CD4-positive, alpha-beta memory T cell (primary cell): ENCODE measurements around the gene GSAP. TPM values are rescaled to one million over a fixed set of nuclear protein-coding genes. Genes with fewer than 3 reads are reported as not detected.

Experiments
- CTCF ChIA-PET: fragments of 350-600 bp; sonication (Branson Sonifier 250); formaldehyde crosslinking; loops from one replicate; lab custom pipeline; 2021; ENCODE audit warnings: inconsistent platforms; ENCODE audit not compliant: partially characterized antibody; lab: Charles Lee
- POLR2A ChIA-PET: fragments of 350-600 bp; sonication (Branson Sonifier 250); formaldehyde crosslinking; loops from one replicate; lab custom pipeline; 2021; ENCODE audit not compliant: partially characterized antibody; lab: Charles Lee
- DNase-seq, 5 donors: peaks; one replicate each; pipeline versions ENCODE4 v3.0.0 to v3.0.0-alpha.2; 2020 to 2022; ENCODE audit warnings: mixed read lengths in 1 of 5
- H3K27ac ChIP-seq: one replicate; pipeline ENCODE4 v1.7.0; 2013; ENCODE audit warnings: low read depth, low read length
- H3K27me3 ChIP-seq: 2 replicates; pipeline ENCODE4 v1.7.0; 2013; ENCODE audit warnings: mild to moderate bottlenecking, low read length, moderate library complexity; ENCODE audit not compliant: insufficient read depth
- H3K36me3 ChIP-seq: 2 replicates; pipeline ENCODE4 v1.7.0; 2013; ENCODE audit warnings: mild to moderate bottlenecking, low read length, moderate library complexity; ENCODE audit not compliant: insufficient read depth
- H3K4me1 ChIP-seq: 2 replicates; pipeline ENCODE4 v1.7.0; 2013; ENCODE audit warnings: mild to moderate bottlenecking, low read length, moderate library complexity; ENCODE audit not compliant: insufficient read depth
- H3K4me3 ChIP-seq, 2 donors: one replicate each; pipeline ENCODE4 v1.7.0; 2013; ENCODE audit warnings: low read length in 2 of 2, mild to moderate bottlenecking in 1 of 2
- H3K9me3 ChIP-seq, 2 donors: one replicate each; pipeline ENCODE4 v1.7.0; 2013; ENCODE audit warnings: low read length in 2 of 2, control low read depth in 1 of 2; ENCODE audit not compliant: control insufficient read depth in 1 of 2
- H3K27ac Mint-ChIP-seq, 7 donors: one replicate each; pipeline ENCODE4 v1.8.0; 2020 to 2021; ENCODE audit warnings: mixed read lengths in 7 of 7, mild to moderate bottlenecking in 6 of 7, inconsistent platforms in 3 of 7, moderate library complexity in 3 of 7
- H3K27me3 Mint-ChIP-seq, 2 donors: one replicate each; pipeline ENCODE4 v1.8.0; 2020 to 2021; ENCODE audit warnings: mixed read lengths in 2 of 2
- H3K36me3 Mint-ChIP-seq, 2 donors: one replicate each; pipeline ENCODE4 v1.8.0; 2020 to 2021; ENCODE audit warnings: mixed read lengths in 2 of 2, inconsistent platforms in 1 of 2, mild to moderate bottlenecking in 1 of 2
- H3K4me1 Mint-ChIP-seq, 4 donors: one replicate each; pipeline ENCODE4 v1.8.0; 2020 to 2021; ENCODE audit warnings: mixed read lengths in 4 of 4, mild to moderate bottlenecking in 1 of 4
- H3K4me3 Mint-ChIP-seq, 8 donors: one replicate each; pipeline ENCODE4 v1.8.0; 2020 to 2021; ENCODE audit warnings: mixed read lengths in 8 of 8, mild to moderate bottlenecking in 7 of 8, moderate library complexity in 6 of 8, inconsistent platforms in 3 of 8
- H3K9me3 Mint-ChIP-seq, 8 donors: one replicate each; pipeline ENCODE4 v1.8.0; 2020 to 2021; ENCODE audit warnings: mixed read lengths in 8 of 8, mild to moderate bottlenecking in 5 of 8, inconsistent platforms in 3 of 8, moderate library complexity in 1 of 8
- intact Hi-C: fragments of 100-400 bp; cut with micrococcal nuclease; formaldehyde crosslinking; loops from one replicate; pipeline ENCODE4 v1.15.1; 2023
- polyA plus RNA-seq, 2 donors: library from polyadenylated mRNA; unstranded; fragments of 300-500 nt; fragmentation: Illumina TruSeq; gene quantifications; one replicate each; pipeline ENCODE4 v1.2.3, GENCODE V29; 2021
- total RNA-seq, 2 experiments: library from RNA; stranded (reverse); gene quantifications; one replicate each; pipeline ENCODE4 v1.2.3, GENCODE V29; 2021

GSAP gene
- total and polyA plus RNA-seq, 4 experiments from 2014 or later = 9.4 to 22.0 (median 16.5) TPM

- CTCF ChIA-PET = interaction anchor here (1.2 kb wide), 1 partner anchor 12 kb away, joined by 5 read pairs; no protein-coding TSS in a partner anchor
- Mint-ChIP-seq H3K27me3 (peaks cover 0 to 4% of the 10 kb centered on the region in 2 donors), H3K36me3 (no peaks in the 10 kb centered on the region), H3K27ac (no peak overlapping the region), H3K9me3 (no peaks in the 10 kb centered on the region), H3K4me1 (peaks cover 0 to 2% (median 0%) of the 10 kb centered on the region in 4 donors), H3K4me3 (no peak overlapping the region)
- peaks cover 3% of the 10 kb centered on the region for H3K27me3 ChIP-seq
- no peaks in the 10 kb centered on the region for H3K9me3 ChIP-seq
- H3K4me1 ChIP-seq = no peaks in the 10 kb centered on the region
- no peaks in the 10 kb centered on the region for H3K36me3 ChIP-seq
- DNase-seq = no peak
- no peak overlapping the region for H3K4me3 ChIP-seq
- POLR2A ChIA-PET = interaction anchor here (1.1 kb wide), 1 partner anchor 24 kb away, joined by 3 read pairs; the partner anchor contains the start of gene GSAP
- H3K27ac ChIP-seq = no peak overlapping the region
- intact Hi-C loops = no loop called here
Observed at GRCh38 chr7:77439572-77439971, 23.4 kb upstream of the GSAP start.

- Histone ChIP-seq H3K27ac (no peak overlapping the region), H3K4me3 (no peak overlapping the region), H3K36me3 (no peaks in the 10 kb centered on the region), H3K4me1 (no peaks in the 10 kb centered on the region), H3K9me3 (no peaks in the 10 kb centered on the region), H3K27me3 (peaks cover 3% of the 10 kb centered on the region)
- H3K4me3 Mint-ChIP-seq = no peak overlapping the region
- peaks cover 0 to 6% of the 10 kb centered on the region in 2 donors for H3K27me3 Mint-ChIP-seq
- H3K4me1 Mint-ChIP-seq = peaks cover 0 to 2% (median 0%) of the 10 kb centered on the region in 4 donors
- H3K36me3 Mint-ChIP-seq = no peaks in the 10 kb centered on the region
- no peak for DNase-seq
- H3K27ac Mint-ChIP-seq = no peak overlapping the region
- POLR2A ChIA-PET = no interaction called here
- H3K9me3 Mint-ChIP-seq = no peaks in the 10 kb centered on the region
- CTCF ChIA-PET = no interaction called here
- intact Hi-C loops = no loop called here
Observed at GRCh38 chr7:77438131-77438530, 22.0 kb upstream of the GSAP start.

GRCh38 chr7:77434570-77435275 is 18.6 kb upstream of the GSAP start:
- H3K4me3 Mint-ChIP-seq = no peak overlapping the region
- Histone ChIP-seq H3K36me3 (no peaks in the 10 kb centered on the region), H3K27ac (no peak overlapping the region), H3K27me3 (peaks cover 3% of the 10 kb centered on the region), H3K9me3 (no peaks in the 10 kb centered on the region), H3K4me1 (no peaks in the 10 kb centered on the region), H3K4me3 (no peak overlapping the region)
- CTCF ChIA-PET = no interaction called here
- H3K36me3 Mint-ChIP-seq = no peaks in the 10 kb centered on the region
- no peaks in the 10 kb centered on the region for H3K9me3 Mint-ChIP-seq
- peaks cover 0 to 2% (median 0%) of the 10 kb centered on the region in 4 donors for H3K4me1 Mint-ChIP-seq
- peaks cover 0 to 6% of the 10 kb centered on the region in 2 donors for H3K27me3 Mint-ChIP-seq
- DNase-seq = no peak
- POLR2A ChIA-PET = no interaction called here
- intact Hi-C loops = no loop called here
- H3K27ac Mint-ChIP-seq = no peak overlapping the region

GRCh38 chr7:77433901-77434300 is 17.8 kb upstream of the GSAP start:
- H3K36me3 Mint-ChIP-seq = no peaks in the 10 kb centered on the region
- Histone ChIP-seq H3K4me1 (peaks cover 2% of the 10 kb centered on the region), H3K36me3 (no peaks in the 10 kb centered on the region), H3K9me3 (no peaks in the 10 kb centered on the region), H3K4me3 (no peak overlapping the region), H3K27ac (no peak overlapping the region), H3K27me3 (no peaks in the 10 kb centered on the region)
- H3K9me3 Mint-ChIP-seq = no peaks in the 10 kb centered on the region
- ChIA-PET CTCF (no interaction called here), POLR2A (no interaction called here)
- H3K27me3 Mint-ChIP-seq = peaks cover 0 to 3% of the 10 kb centered on the region in 2 donors
- peaks cover 0 to 7% (median 5%) of the 10 kb centered on the region in 4 donors for H3K4me1 Mint-ChIP-seq
- no peak for DNase-seq
- intact Hi-C loops = no loop called here
- H3K27ac Mint-ChIP-seq = no peak overlapping the region
- no peak overlapping the region for H3K4me3 Mint-ChIP-seq

GRCh38 chr7:77430927-77431326 is 14.8 kb upstream of the GSAP start:
- Mint-ChIP-seq H3K36me3 (no peaks in the 10 kb centered on the region), H3K27me3 (peaks cover 0 to 3% of the 10 kb centered on the region in 2 donors), H3K9me3 (no peaks in the 10 kb centered on the region), H3K4me1 (peaks cover 9 to 22% (median 19%) of the 10 kb centered on the region in 4 donors), H3K4me3 (no peak overlapping the region), H3K27ac (no peak overlapping the region)
- no peaks in the 10 kb centered on the region for H3K27me3 ChIP-seq
- no peak overlapping the region for H3K27ac ChIP-seq
- peaks cover 21% of the 10 kb centered on the region for H3K4me1 ChIP-seq
- ChIA-PET CTCF (no interaction called here), POLR2A (interaction anchor here (2.2 kb wide), 1 partner anchor 15 kb away, joined by 6 read pairs; the partner anchor contains the start of gene GSAP)
- H3K36me3 ChIP-seq = no peaks in the 10 kb centered on the region
- intact Hi-C loops = no loop called here
- DNase-seq = no peak
- no peak overlapping the region for H3K4me3 ChIP-seq
- H3K9me3 ChIP-seq = no peaks in the 10 kb centered on the region

- ChIA-PET POLR2A (interaction anchor here (0.6 to 2.2 kb wide), 3 partner anchors 12 to 111 kb away, joined by 3 to 10 read pairs (median 6); partner anchors contain the start of gene GSAP), CTCF (interaction anchor here (1.4 to 1.9 kb wide), 3 partner anchors 10 to 223 kb away, joined by 3 to 5 read pairs (median 5); no protein-coding TSS in a partner anchor)
- H3K4me3 Mint-ChIP-seq = peak overlapping the region in 1 of 8 donors; percentile 12
- H3K9me3 Mint-ChIP-seq = no peaks in the 10 kb centered on the region
- no peak overlapping the region for H3K27ac Mint-ChIP-seq
- peaks cover 0 to 3% of the 10 kb centered on the region in 2 donors for H3K27me3 Mint-ChIP-seq
- Histone ChIP-seq H3K27me3 (no peaks in the 10 kb centered on the region), H3K9me3 (no peaks in the 10 kb centered on the region), H3K27ac (no peak overlapping the region), H3K4me1 (peaks cover 21% of the 10 kb centered on the region), H3K36me3 (no peaks in the 10 kb centered on the region), H3K4me3 (no peak overlapping the region)
- H3K4me1 Mint-ChIP-seq = peaks cover 9 to 22% (median 19%) of the 10 kb centered on the region in 4 donors
- no peaks in the 10 kb centered on the region for H3K36me3 Mint-ChIP-seq
- intact Hi-C loops = no loop called here
- DNase-seq = no peak
Observed at GRCh38 chr7:77428777-77429231, 12.7 kb upstream of the GSAP start.

GRCh38 chr7:77427996-77428603 is 12.0 kb upstream of the GSAP start:
- H3K4me3 ChIP-seq = no peak overlapping the region
- no peaks in the 10 kb centered on the region for H3K27me3 ChIP-seq
- CTCF ChIA-PET = interaction anchor here (1.4 to 1.9 kb wide), 3 partner anchors 9 to 223 kb away, joined by 3 to 5 read pairs (median 5); no protein-coding TSS in a partner anchor
- Mint-ChIP-seq H3K4me3 (peak overlapping the region in 7 of 8 donors; percentile 0 to 75 (median 59)), H3K9me3 (no peaks in the 10 kb centered on the region), H3K27ac (peak overlapping the region; percentile 28 to 86 (median 66)), H3K4me1 (peaks cover 9 to 22% (median 19%) of the 10 kb centered on the region in 4 donors), H3K36me3 (no peaks in the 10 kb centered on the region), H3K27me3 (peaks cover 0 to 3% of the 10 kb centered on the region in 2 donors)
- peaks cover 21% of the 10 kb centered on the region for H3K4me1 ChIP-seq
- no peak for DNase-seq
- no peak overlapping the region for H3K27ac ChIP-seq
- H3K36me3 ChIP-seq = no peaks in the 10 kb centered on the region
- no peaks in the 10 kb centered on the region for H3K9me3 ChIP-seq
- POLR2A ChIA-PET = interaction anchor here (0.6 to 1.7 kb wide), 3 partner anchors 12 to 112 kb away, joined by 3 to 10 read pairs (median 3); partner anchors contain the start of gene GSAP
- intact Hi-C loops = no loop called here
